CD4-positive, alpha-beta T cell (primary cell): ENCODE results near the gene PRSS53. TPM values are rescaled to one million over a fixed set of nuclear protein-coding genes. Genes with fewer than 3 reads are reported as not detected.
"Not testable (repeated sequence)": the region's sequence is repeated elsewhere in the genome, so short reads cannot be mapped to it uniquely, and the experiment has no call there.

Source experiments
- ATAC-seq: fragments of 200-7000 bp; cut with Tn5 transposase; one replicate; pipeline ENCODE4 v1.10.0; 2022; ENCODE audit warnings: mild to moderate bottlenecking; ENCODE audit not compliant: poor library complexity
- CTCF ChIA-PET: fragments of 350-600 bp; sonication (Branson Sonifier 250); formaldehyde crosslinking; loops from one replicate; lab custom pipeline; 2021; ENCODE audit warnings: antibody characterized with exemption, inconsistent platforms; lab: Charles Lee
- POLR2A ChIA-PET: fragments of 350-600 bp; sonication (Branson Sonifier 250); formaldehyde crosslinking; loops from one replicate; lab custom pipeline; 2021; ENCODE audit warnings: antibody characterized with exemption, inconsistent platforms; lab: Charles Lee
- DNase-seq, 14 experiments: peaks; one replicate each; pipeline ENCODE4 v3.0.0-alpha.2; 2013 to 2020; ENCODE audit warnings: mixed read lengths in 2 of 14
- H3K27ac ChIP-seq, 2 donors: one replicate each; pipeline versions ENCODE4 v1.5.1 to v1.7.0; 2013; ENCODE audit warnings: low read length in 2 of 2, low read depth in 1 of 2, mild to moderate bottlenecking in 1 of 2
- H3K27me3 ChIP-seq, 2 experiments: 1 replicate in 1 of 2; 2 replicates in 1 of 2; pipeline versions ENCODE4 v1.6.1 to v1.7.0; 2013; ENCODE audit warnings: low read length in 2 of 2, control low read depth in 1 of 2, mild to moderate bottlenecking in 1 of 2, moderate library complexity in 1 of 2; ENCODE audit not compliant: insufficient read depth in 2 of 2, control insufficient read depth in 1 of 2
- H3K36me3 ChIP-seq: one replicate; pipeline ENCODE4 v1.6.1; 2013; ENCODE audit warnings: low read length, control low read depth; ENCODE audit not compliant: insufficient read depth
- H3K4me1 ChIP-seq: one replicate; pipeline ENCODE4 v1.6.1; 2013; ENCODE audit warnings: low read length, control low read depth; ENCODE audit not compliant: insufficient read depth
- H3K4me3 ChIP-seq: one replicate; pipeline ENCODE4 v1.5.1; 2013; ENCODE audit warnings: mild to moderate bottlenecking, low read length, moderate library complexity
- H3K9me3 ChIP-seq, 2 experiments: 1 replicate in 1 of 2; 2 replicates in 1 of 2; pipeline versions ENCODE4 v1.6.1 to v1.7.0; 2013; ENCODE audit warnings: low read length in 2 of 2, mild to moderate bottlenecking in 2 of 2, control low read depth in 1 of 2, moderate library complexity in 1 of 2; ENCODE audit not compliant: control insufficient read depth in 1 of 2, insufficient read depth in 1 of 2
- H3K27ac Mint-ChIP-seq: one replicate; pipeline ENCODE4 v1.8.0; 2020; ENCODE audit warnings: mixed read lengths
- H3K27me3 Mint-ChIP-seq: one replicate; pipeline ENCODE4 v1.8.0; 2021; ENCODE audit warnings: mixed read lengths
- H3K36me3 Mint-ChIP-seq: one replicate; pipeline ENCODE4 v1.8.0; 2021; ENCODE audit warnings: low read depth, mixed read lengths
- H3K4me1 Mint-ChIP-seq: one replicate; pipeline ENCODE4 v1.8.0; 2021; ENCODE audit warnings: low read depth, mixed read lengths
- H3K4me3 Mint-ChIP-seq: one replicate; pipeline ENCODE4 v1.8.0; 2020; ENCODE audit warnings: mild to moderate bottlenecking, mixed read lengths
- H3K9me3 Mint-ChIP-seq: one replicate; pipeline ENCODE4 v1.8.0; 2020; ENCODE audit warnings: mixed read lengths
- CTCF ChIP-seq: fragments of 200-600 bp; IDR thresholded peaks from one replicate; pipeline ENCODE4 v1.8.0; 2022; ENCODE audit warnings: antibody characterized with exemption, mild to moderate bottlenecking
- intact Hi-C, 2 experiments: fragments of 100-400 bp; cut with DNase I in 1 of 2; cut with micrococcal nuclease in 1 of 2; formaldehyde crosslinking; loops; one replicate each; pipeline versions ENCODE4 v1.15.1 to v1.9.0; 2023 to 2025; cut with DNase I, micrococcal nuclease
- polyA plus RNA-seq, 2 donors: library from polyadenylated mRNA; unstranded; fragments of 120-200 nt; gene quantifications; one replicate each; pipeline ENCODE4 v1.2.1, GENCODE V29; 2013
- total RNA-seq, 174 experiments: library from RNA in 2 of 174; stranded (reverse) in 2 of 174; gene quantifications; one replicate each; pipeline ENCODE4 v1.2.3 and lab custom pipeline; 2021 to 2026

The PRSS53 gene
- total RNA-seq: 1 to 10 TPM; 3.5 to 3.9 TPM
- polyA plus RNA-seq (2013, experiment 1 of 2): 2.4 TPM
- 3.4 TPM for polyA plus RNA-seq (2013, experiment 2 of 2)
- 2.2 to 12.5 (median 6.1) reads per million in 172 experiments for total RNA-seq (lab: John Stamatoyannopoulos, UW)

GRCh38 chr16:31088459-31089183 is at the start of gene PRSS53:
TSS of gene PRSS53 (minus strand) at chr16:31088943. CDS start at chr16:31088809, 134 bp downstream.
- intact Hi-C loops: no loop called here
- Mint-ChIP-seq H3K27me3 (no peaks in the 10 kb centered on the region), H3K9me3 (no peaks in the 10 kb centered on the region), H3K36me3 (peaks cover 28% of the 10 kb centered on the region), H3K4me3 (no peak within 1 kb of the TSS), H3K4me1 (peaks cover 15% of the 10 kb centered on the region), H3K27ac (no peak within 1 kb of the TSS)
- no peaks in the 10 kb centered on the region for H3K27me3 ChIP-seq
- CTCF ChIA-PET: no interaction called here
- TF ChIP-seq CTCF: no peak
- H3K4me1 ChIP-seq: peaks cover 11% of the 10 kb centered on the region
- peaks cover 27% of the 10 kb centered on the region for H3K36me3 ChIP-seq
- DNase-seq (no peak), ATAC-seq (no peak)
- POLR2A ChIA-PET: no interaction called here
- H3K9me3 ChIP-seq: no peaks in the 10 kb centered on the region
- H3K4me3 ChIP-seq: no peak within 1 kb of the TSS
- H3K27ac ChIP-seq: no peak within 1 kb of the TSS

GRCh38 chr16:31136822-31137499 is 48.2 kb upstream of the PRSS53 start:
- H3K9me3 ChIP-seq, H3K4me3 Mint-ChIP-seq, intact Hi-C loops, H3K9me3 Mint-ChIP-seq, DNase-seq, H3K4me3 ChIP-seq, H3K27ac Mint-ChIP-seq, H3K36me3 ChIP-seq, H3K4me1 ChIP-seq, H3K27me3 ChIP-seq, H3K27me3 Mint-ChIP-seq, H3K27ac ChIP-seq, ATAC-seq, CTCF ChIA-PET, H3K4me1 Mint-ChIP-seq: not testable (repeated sequence)
- POLR2A ChIA-PET: interaction anchor here (2.1 to 3.0 kb wide), 2 partner anchors 19 to 43 kb away, joined by 8 to 11 read pairs; partner anchors contain the start of genes FUS and KAT8
- peaks cover 19% of the 10 kb centered on the region for H3K36me3 Mint-ChIP-seq

GRCh38 chr16:31136287-31136662 is 47.5 kb upstream of the PRSS53 start:
- Histone ChIP-seq H3K4me3 (no peak overlapping the region), H3K9me3 (no peaks in the 10 kb centered on the region), H3K4me1 (peaks cover under 1% of the 10 kb centered on the region), H3K27ac (no peak overlapping the region), H3K36me3 (peaks cover 10% of the 10 kb centered on the region), H3K27me3 (no peaks in the 10 kb centered on the region)
- H3K4me1 Mint-ChIP-seq: no peaks in the 10 kb centered on the region
- intact Hi-C loops: no loop called here
- TF ChIP-seq CTCF: no peak
- peaks cover 22% of the 10 kb centered on the region for H3K36me3 Mint-ChIP-seq
- POLR2A ChIA-PET: interaction anchor here (1.6 to 3.0 kb wide), 3 partner anchors 19 to 62 kb away, joined by 4 to 11 read pairs (median 8); partner anchors contain the start of genes FUS, KAT8, ZNF646 and ZNF668
- no peak overlapping the region for H3K27ac Mint-ChIP-seq
- no peaks in the 10 kb centered on the region for H3K27me3 Mint-ChIP-seq
- ATAC-seq (no peak), DNase-seq (no peak)
- no peak overlapping the region for H3K4me3 Mint-ChIP-seq
- H3K9me3 Mint-ChIP-seq: no peaks in the 10 kb centered on the region
- CTCF ChIA-PET: no interaction called here
